ENCODE results near the gene PRDM5.

Gene PRDM5

DNA sequence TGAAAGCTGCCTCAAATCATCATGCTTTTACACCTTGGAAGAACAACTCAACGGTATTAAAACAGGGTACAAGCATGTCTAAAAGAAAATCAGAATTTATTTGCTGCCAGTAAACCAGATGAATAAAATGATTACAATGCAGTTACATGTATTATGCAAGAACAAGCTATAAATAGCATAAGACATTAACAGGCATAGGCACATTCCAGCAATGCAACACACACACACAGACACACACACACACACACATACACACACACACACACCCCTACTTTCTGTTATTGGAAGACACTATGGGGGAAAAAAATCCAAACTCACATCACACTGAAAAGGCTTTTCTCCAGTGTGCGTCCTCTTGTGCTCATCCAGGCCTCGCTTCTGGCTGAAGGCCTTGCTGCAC lies 212.5 kb downstream of the PRDM5 start:
- H3K27ac Mint-ChIP-seq = no peak overlapping the region
- TF ChIP-seq, protein P1, sequence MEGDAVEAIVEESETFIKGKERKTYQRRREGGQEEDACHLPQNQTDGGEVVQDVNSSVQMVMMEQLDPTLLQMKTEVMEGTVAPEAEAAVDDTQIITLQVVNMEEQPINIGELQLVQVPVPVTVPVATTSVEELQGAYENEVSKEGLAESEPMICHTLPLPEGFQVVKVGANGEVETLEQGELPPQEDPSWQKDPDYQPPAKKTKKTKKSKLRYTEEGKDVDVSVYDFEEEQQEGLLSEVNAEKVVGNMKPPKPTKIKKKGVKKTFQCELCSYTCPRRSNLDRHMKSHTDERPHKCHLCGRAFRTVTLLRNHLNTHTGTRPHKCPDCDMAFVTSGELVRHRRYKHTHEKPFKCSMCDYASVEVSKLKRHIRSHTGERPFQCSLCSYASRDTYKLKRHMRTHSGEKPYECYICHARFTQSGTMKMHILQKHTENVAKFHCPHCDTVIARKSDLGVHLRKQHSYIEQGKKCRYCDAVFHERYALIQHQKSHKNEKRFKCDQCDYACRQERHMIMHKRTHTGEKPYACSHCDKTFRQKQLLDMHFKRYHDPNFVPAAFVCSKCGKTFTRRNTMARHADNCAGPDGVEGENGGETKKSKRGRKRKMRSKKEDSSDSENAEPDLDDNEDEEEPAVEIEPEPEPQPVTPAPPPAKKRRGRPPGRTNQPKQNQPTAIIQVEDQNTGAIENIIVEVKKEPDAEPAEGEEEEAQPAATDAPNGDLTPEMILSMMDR (IDR thresholded peaks at IDR 0.05; ENCODE audit: unreplicated experiment in 3 of 3) = no peak
- H3K27me3 Mint-ChIP-seq (ENCODE audit: low read depth) = no peaks in the 10 kb centered on the region
- H3K4me1 Mint-ChIP-seq = no peaks in the 10 kb centered on the region
- H3K9me3 Mint-ChIP-seq = peaks cover 5% of the 10 kb centered on the region
- no peak overlapping the region for H3K4me3 Mint-ChIP-seq
- peaks cover 10% of the 10 kb centered on the region for H3K36me3 Mint-ChIP-seq (ENCODE audit: low read depth)

DNA sequence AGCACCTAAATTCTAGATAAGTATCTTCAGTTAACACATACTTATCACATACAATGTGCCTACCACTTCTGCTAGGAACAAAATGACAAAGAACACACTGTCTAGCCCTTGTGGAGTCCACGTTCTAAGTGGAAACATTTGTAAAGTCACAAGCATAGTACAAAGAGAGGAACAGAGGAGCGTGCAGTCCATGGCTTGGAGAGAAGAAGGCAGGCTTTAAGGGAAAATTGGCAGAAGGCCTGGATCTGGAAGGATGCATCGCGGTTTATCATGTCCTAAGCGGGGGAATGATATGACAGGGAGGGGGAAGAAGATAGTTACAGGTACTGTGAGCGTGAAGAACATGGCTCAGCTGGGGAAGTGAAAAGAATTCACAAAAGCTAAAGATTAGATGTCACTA lies 218.0 kb downstream of the PRDM5 start:
- Mint-ChIP-seq H3K9me3 (peaks cover 5% of the 10 kb centered on the region), H3K27me3 (ENCODE audit: low read depth) (no peaks in the 10 kb centered on the region), H3K4me1 (no peaks in the 10 kb centered on the region), H3K36me3 (ENCODE audit: low read depth) (peaks cover 7% of the 10 kb centered on the region), H3K27ac (peak overlapping the region in 2 of 3 experiments; percentile 2 to 17), H3K4me3 (no peak overlapping the region)
- TF ChIP-seq, protein P1 (IDR thresholded peaks at IDR 0.05; ENCODE audit: unreplicated experiment in 3 of 3) = no peak

DNA sequence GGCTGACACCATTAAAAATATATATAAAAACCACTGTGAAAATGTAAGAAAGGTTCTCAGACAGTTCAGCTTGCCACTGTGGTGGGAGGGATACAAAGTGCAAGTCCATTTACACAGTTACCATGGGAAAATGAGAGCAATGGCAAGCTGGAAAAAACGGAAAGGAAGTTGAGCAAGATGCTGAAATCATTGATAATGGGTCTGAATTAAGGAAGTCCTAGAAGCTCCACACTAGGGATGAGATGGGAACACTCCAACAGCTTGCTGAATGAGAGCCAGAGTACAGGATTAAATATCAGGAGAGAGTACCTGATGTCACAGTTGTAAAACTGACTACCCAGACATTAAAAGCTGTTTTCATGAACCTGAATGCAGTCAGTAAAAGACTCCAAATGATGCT lies 218.6 kb downstream of the PRDM5 start:
- Mint-ChIP-seq H3K4me1 (no peaks in the 10 kb centered on the region), H3K4me3 (no peak overlapping the region)

DNA sequence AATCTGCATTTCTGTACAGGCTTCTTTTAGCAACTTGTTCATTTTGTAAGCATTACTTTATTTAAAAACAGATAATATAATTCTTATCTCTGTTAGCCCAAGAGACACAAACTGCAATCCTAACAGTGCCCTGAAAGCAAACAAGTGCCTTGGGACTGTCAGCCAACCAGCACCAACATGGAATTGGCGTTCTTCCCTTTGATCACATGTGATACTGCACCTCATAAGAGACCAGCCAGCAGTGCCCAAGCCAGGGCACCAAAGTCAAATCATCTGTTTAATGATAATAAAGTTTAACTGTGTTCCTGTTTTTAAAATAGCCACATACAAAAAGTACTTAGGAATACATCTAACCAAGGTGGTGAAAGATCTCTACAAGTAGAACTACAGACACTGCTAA lies 223.2 kb downstream of the PRDM5 start:
- Mint-ChIP-seq H3K27me3 (ENCODE audit: low read depth) (no peaks in the 10 kb centered on the region), H3K36me3 (ENCODE audit: low read depth) (no peaks in the 10 kb centered on the region), H3K4me1 (peaks cover 21% of the 10 kb centered on the region), H3K9me3 (no peaks in the 10 kb centered on the region), H3K4me3 (no peak overlapping the region), H3K27ac (no peak overlapping the region)
- TF ChIP-seq, protein P1 (IDR thresholded peaks at IDR 0.05; ENCODE audit: unreplicated experiment in 3 of 3) = no peak

More for the DNA sequence above, 218.6 kb downstream of the PRDM5 start:
- H3K27me3 Mint-ChIP-seq (ENCODE audit: low read depth) = no peaks in the 10 kb centered on the region
- TF ChIP-seq, protein P1 (IDR thresholded peaks at IDR 0.05; ENCODE audit: unreplicated experiment in 3 of 3) = no peak
- peak overlapping the region in 1 of 3 experiments; percentile 2 for H3K27ac Mint-ChIP-seq
- peaks cover 5% of the 10 kb centered on the region for H3K9me3 Mint-ChIP-seq
- peaks cover 7% of the 10 kb centered on the region for H3K36me3 Mint-ChIP-seq (ENCODE audit: low read depth)

DNA sequence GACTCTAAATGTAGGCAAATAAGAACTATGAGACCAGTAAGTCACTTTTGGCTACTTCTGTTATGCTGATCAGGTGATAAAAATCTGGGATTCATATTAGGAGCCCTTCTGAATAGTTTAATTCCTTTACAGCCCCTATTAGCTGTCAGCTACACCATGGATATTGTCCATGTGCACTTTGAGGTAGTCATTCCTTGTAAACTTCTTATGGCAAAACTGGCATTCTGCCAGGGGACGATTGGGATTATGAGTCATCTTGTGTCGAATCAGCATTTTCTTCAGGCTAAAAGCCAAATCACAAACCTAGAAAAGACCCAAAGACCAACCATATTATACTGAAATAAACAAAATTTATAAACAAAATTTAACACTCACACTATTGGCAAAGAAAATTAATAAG lies 227.6 kb downstream of the PRDM5 start:
- no peaks in the 10 kb centered on the region for H3K36me3 Mint-ChIP-seq (ENCODE audit: low read depth)
- H3K9me3 Mint-ChIP-seq = no peaks in the 10 kb centered on the region
- H3K4me3 Mint-ChIP-seq = no peak overlapping the region
- peaks cover 24% of the 10 kb centered on the region for H3K4me1 Mint-ChIP-seq
- TF ChIP-seq, protein P1 (IDR thresholded peaks at IDR 0.05; ENCODE audit: unreplicated experiment in 3 of 3) = no peak
- no peak overlapping the region for H3K27ac Mint-ChIP-seq
- H3K27me3 Mint-ChIP-seq (ENCODE audit: low read depth) = no peaks in the 10 kb centered on the region

DNA sequence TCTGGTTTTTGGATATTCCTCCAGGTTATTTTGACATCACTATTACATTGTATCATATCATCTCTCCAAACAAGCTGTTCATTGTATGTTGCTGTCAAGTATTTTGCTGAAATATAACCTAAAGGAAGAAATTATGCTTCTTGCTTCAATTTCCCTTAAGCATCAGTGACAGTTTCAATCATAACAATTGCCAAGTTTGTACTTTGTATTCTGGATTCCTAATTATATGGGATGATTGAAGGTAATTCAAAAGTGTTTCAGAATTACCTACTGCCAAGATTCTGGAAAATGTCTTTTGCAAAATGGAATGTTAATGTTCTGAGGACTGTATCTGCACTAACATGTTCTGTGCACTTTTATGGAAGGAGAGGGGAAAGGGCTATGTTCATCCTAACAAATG lies 228.7 kb downstream of the PRDM5 start:
- Mint-ChIP-seq H3K27ac (no peak overlapping the region), H3K36me3 (ENCODE audit: low read depth) (no peaks in the 10 kb centered on the region), H3K4me3 (no peak overlapping the region), H3K4me1 (peaks cover 24% of the 10 kb centered on the region), H3K9me3 (no peaks in the 10 kb centered on the region), H3K27me3 (ENCODE audit: low read depth) (no peaks in the 10 kb centered on the region)
- TF ChIP-seq, protein P1 (IDR thresholded peaks at IDR 0.05; ENCODE audit: unreplicated experiment in 3 of 3) = no peak

All from nephron (organoid).